ENCODE measurements around the gene SUFU.

GRCh38 chr10:102484021-102484420, 19.8 kb upstream of the SUFU start:
- no peak for TF ChIP-seq CTCF (conservative IDR thresholded peaks at IDR 0.05; ENCODE audit: low read depth, low read length)
- TF ChIP-seq EZH2 (IDR thresholded peaks at IDR 0.05; ENCODE audit: low read length, unreplicated experiment), result no peak
